Right lobe of liver (tissue), 4 donors: ENCODE measurements around the gene NKAIN4.

ENCODE experiments used
- POLR2A ChIP-seq: fragments of 450-650 bp; IDR thresholded peaks from one replicate; pipeline ENCODE4 v1.6.1; 2017; ENCODE audit warnings: antibody characterized with exemption, mild to moderate bottlenecking
- TF ChIP-seq, protein P1 (sequence below), 4 donors: fragments of 200-600 bp in 3 of 4; fragments of 450-650 bp in 1 of 4; IDR thresholded peaks; one replicate each; pipeline versions ENCODE4 v1.5.1 to v1.8.0; 2016 to 2022; ENCODE audit warnings: antibody characterized with exemption in 4 of 4, mild to moderate bottlenecking in 2 of 4
- donor health status: DM: no; HTN: no; CAD: no.
- donor health status: DM: no; HTN: no; CAD: no.
- donor health status: DM: no; HTN: yes; CAD: no.

DNA sequence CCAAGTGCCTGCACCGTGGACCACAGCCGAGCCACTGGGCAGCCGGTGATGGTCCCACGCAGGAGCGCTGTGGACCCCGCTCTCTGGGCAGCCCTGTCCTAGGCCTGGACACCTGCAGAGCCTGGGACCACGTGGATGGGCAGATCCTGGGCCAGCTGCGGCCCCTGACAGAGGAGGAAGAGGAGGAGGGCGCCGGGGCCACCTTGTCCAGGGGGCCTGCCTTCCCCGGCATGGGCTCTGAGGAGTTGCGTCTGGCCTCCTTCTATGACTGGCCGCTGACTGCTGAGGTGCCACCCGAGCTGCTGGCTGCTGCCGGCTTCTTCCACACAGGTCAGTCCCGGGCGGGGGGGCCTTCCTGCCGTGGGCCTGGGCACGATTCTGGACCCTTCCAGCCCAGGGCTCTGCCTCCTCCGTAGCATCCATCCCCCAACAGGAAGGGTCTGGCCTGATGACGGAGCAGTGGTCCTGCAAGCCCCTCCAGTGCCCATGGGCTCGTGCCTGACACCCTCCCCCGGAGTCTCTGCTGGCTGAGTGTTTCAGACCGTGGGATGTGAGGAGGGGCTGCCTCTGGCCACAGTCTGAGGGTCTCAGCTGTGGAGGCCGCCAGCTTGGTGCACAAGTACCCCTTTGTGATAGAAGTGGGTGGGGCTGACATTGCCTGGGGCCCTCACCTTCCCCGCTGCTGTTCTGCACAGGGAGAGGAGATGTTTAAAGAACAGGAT lies 18.0 kb downstream of the NKAIN4 start:
- TF ChIP-seq, protein P1, sequence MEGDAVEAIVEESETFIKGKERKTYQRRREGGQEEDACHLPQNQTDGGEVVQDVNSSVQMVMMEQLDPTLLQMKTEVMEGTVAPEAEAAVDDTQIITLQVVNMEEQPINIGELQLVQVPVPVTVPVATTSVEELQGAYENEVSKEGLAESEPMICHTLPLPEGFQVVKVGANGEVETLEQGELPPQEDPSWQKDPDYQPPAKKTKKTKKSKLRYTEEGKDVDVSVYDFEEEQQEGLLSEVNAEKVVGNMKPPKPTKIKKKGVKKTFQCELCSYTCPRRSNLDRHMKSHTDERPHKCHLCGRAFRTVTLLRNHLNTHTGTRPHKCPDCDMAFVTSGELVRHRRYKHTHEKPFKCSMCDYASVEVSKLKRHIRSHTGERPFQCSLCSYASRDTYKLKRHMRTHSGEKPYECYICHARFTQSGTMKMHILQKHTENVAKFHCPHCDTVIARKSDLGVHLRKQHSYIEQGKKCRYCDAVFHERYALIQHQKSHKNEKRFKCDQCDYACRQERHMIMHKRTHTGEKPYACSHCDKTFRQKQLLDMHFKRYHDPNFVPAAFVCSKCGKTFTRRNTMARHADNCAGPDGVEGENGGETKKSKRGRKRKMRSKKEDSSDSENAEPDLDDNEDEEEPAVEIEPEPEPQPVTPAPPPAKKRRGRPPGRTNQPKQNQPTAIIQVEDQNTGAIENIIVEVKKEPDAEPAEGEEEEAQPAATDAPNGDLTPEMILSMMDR (IDR thresholded peaks at IDR 0.05) = no peak
- no peak for TF ChIP-seq POLR2A
